Glutamatergic neuron (in vitro differentiated cells): Measurements from ENCODE around the gene CLIP4. TPM values are rescaled to one million over a fixed set of nuclear protein-coding genes. Genes with fewer than 3 reads are reported as not detected.

ENCODE experiments used
- DNase-seq: peaks from one replicate; pipeline ENCODE4 v3.0.0; 2022
- H3K27ac Mint-ChIP-seq: one replicate; pipeline ENCODE4 v1.8.0; 2020; ENCODE audit warnings: mild to moderate bottlenecking, mixed read lengths, inconsistent platforms; ENCODE audit not compliant: unreplicated experiment
- H3K27me3 Mint-ChIP-seq: one replicate; pipeline ENCODE4 v1.8.0; 2020; ENCODE audit warnings: mild to moderate bottlenecking, moderate library complexity, mixed read lengths, inconsistent platforms; ENCODE audit not compliant: unreplicated experiment
- H3K36me3 Mint-ChIP-seq: one replicate; pipeline ENCODE4 v1.8.0; 2020; ENCODE audit warnings: mild to moderate bottlenecking, mixed read lengths, inconsistent platforms; ENCODE audit not compliant: unreplicated experiment
- H3K4me1 Mint-ChIP-seq: one replicate; pipeline ENCODE4 v1.8.0; 2020; ENCODE audit warnings: mild to moderate bottlenecking, low read depth, mixed read lengths, inconsistent platforms; ENCODE audit not compliant: unreplicated experiment
- H3K4me3 Mint-ChIP-seq: one replicate; pipeline ENCODE4 v1.8.0; 2020; ENCODE audit warnings: mild to moderate bottlenecking, mixed read lengths, inconsistent platforms; ENCODE audit not compliant: unreplicated experiment
- H3K9me3 Mint-ChIP-seq: one replicate; pipeline ENCODE4 v1.8.0; 2020; ENCODE audit warnings: mild to moderate bottlenecking, moderate library complexity, mixed read lengths, inconsistent platforms; ENCODE audit not compliant: unreplicated experiment
- CTCF ChIP-seq: fragments of 200-600 bp; sonication (generic); IDR thresholded peaks from one replicate; pipeline ENCODE4 v1.5.0; 2021; ENCODE audit not compliant: partially characterized antibody, unreplicated experiment
- total RNA-seq: library from RNA; stranded (reverse); fragmentation: NEBNext Ultra II Directional; extraction: Animal tissue kit (Norgen Biotek cat#: 25700); gene quantifications from one replicate; pipeline ENCODE4 v1.2.1, GENCODE V29; 2021; ENCODE audit not compliant: unreplicated experiment

The CLIP4 gene
- total RNA-seq, 1 donor from 2014 or later: 3.3 TPM

- TF ChIP-seq CTCF: no peak
- Mint-ChIP-seq H3K4me3 (no peak overlapping the region), H3K9me3 (peaks cover 5% of the 10 kb centered on the region), H3K27ac (no peak overlapping the region), H3K27me3 (no peaks in the 10 kb centered on the region), H3K4me1 (peaks cover 15% of the 10 kb centered on the region), H3K36me3 (peaks cover 4% of the 10 kb centered on the region)
- no peak for DNase-seq
These were observed 43.9 kb upstream of the CLIP4 start for GRCh38 chr2:29071032-29071975.

DNA sequence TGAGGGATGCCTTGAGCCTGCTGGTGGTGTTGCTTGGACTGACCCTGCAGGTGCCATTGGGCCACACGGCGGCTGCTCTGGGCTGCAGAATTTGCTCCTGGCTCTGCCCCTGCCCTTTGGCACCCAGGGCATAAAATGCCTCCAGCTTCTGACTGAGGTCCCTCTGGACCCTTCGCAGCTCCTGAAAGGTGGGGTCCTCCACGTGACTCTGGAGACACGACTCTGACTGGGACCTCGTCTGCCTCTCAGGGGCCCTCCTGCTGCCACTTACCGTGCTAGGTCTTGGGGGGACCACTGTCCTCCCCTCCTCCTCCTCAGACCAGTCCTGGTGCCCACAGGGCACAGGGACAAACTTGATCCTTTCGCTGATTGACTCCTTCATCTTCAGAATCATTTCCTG is 43.0 kb upstream of the CLIP4 start:
- Mint-ChIP-seq H3K9me3 (peaks cover 5% of the 10 kb centered on the region), H3K4me1 (peaks cover 20% of the 10 kb centered on the region)
- DNase-seq: no peak

DNA sequence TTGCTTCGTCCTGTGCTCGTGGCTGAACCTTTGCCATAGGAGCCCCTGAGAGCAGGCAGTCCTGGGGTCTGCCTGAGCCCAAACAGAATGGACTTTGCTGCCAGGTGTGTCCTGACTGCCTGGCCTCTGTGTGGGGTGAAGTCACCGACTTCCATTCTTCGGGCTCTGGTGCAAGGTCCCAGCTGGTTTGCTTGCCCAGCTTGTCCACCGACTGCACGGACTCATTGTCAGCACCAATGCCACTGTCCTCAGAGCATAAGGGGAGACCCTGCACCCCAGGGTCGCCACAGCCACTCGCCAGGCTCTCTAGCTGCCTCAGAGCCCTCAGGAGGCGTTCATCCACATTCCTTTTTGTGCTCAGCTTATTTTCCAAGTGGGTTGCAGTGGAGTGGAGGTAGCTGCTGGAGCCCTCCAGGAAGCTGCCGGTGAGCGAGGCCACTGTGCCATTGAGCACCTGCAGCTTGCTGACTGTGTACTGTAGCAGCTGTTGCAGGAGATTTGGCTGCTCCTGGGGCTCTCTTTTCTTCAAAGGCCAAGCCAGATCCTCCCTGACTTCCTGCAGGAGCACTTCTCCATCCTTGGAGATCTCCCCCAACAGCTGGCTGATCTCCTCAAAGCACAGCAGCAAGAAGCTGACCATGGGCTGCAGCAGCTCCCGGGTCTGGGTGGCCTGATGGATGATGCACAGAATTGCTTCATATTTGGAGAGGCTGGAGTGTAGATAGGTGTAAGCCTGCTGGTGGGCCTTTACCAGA is 42.1 kb upstream of the CLIP4 start:
- H3K36me3 Mint-ChIP-seq: peaks cover 4% of the 10 kb centered on the region
- no peaks in the 10 kb centered on the region for H3K27me3 Mint-ChIP-seq
- no peak for TF ChIP-seq CTCF
- H3K9me3 Mint-ChIP-seq: peaks cover 5% of the 10 kb centered on the region
- peaks cover 20% of the 10 kb centered on the region for H3K4me1 Mint-ChIP-seq
- no peak overlapping the region for H3K27ac Mint-ChIP-seq
- no peak overlapping the region for H3K4me3 Mint-ChIP-seq
- DNase-seq: no peak

More for the DNA sequence above, 43.0 kb upstream of the CLIP4 start:
- no peak for TF ChIP-seq CTCF
- Mint-ChIP-seq H3K36me3 (peaks cover 4% of the 10 kb centered on the region), H3K27ac (no peak overlapping the region), H3K27me3 (no peaks in the 10 kb centered on the region), H3K4me3 (no peak overlapping the region)

GRCh38 chr2:29073933-29074332 is 41.3 kb upstream of the CLIP4 start:
- Mint-ChIP-seq H3K9me3 (peaks cover 6% of the 10 kb centered on the region), H3K27me3 (no peaks in the 10 kb centered on the region), H3K4me3 (no peak overlapping the region), H3K4me1 (peaks cover 17% of the 10 kb centered on the region), H3K36me3 (peaks cover 4% of the 10 kb centered on the region), H3K27ac (peak overlapping the region; percentile 79)
- TF ChIP-seq CTCF: no peak
- DNase-seq: no peak
